Vagina (tissue), 2 donors: ENCODE results near the gene PHACTR4. TPM values are rescaled to one million over a fixed set of nuclear protein-coding genes. Genes with fewer than 3 reads are reported as not detected.

ENCODE experiments used
- DNase-seq, 2 donors: peaks; one replicate each; pipeline ENCODE4 v3.0.0-alpha.2; 2017; ENCODE audit errors: extremely low spot score in 2 of 2
- H3K27ac ChIP-seq: fragments of 200-600 bp; sonication (generic); one replicate; pipeline ENCODE4 v1.5.1; 2019
- H3K27me3 ChIP-seq: fragments of 200-600 bp; sonication (generic); one replicate; pipeline ENCODE4 v1.5.1; 2019
- H3K36me3 ChIP-seq, 2 donors: fragments of 200-600 bp; sonication (generic); one replicate each; pipeline ENCODE4 v1.5.1; 2017 to 2019
- H3K4me1 ChIP-seq: fragments of 200-600 bp; sonication (generic); one replicate; pipeline ENCODE4 v1.5.1; 2019
- H3K4me3 ChIP-seq, 2 donors: fragments of 200-600 bp; sonication (generic); 1 replicate in 1 of 2; 2 replicates in 1 of 2; pipeline ENCODE4 v1.5.1; 2016 to 2019
- H3K9me3 ChIP-seq: fragments of 200-600 bp; sonication (generic); one replicate; pipeline ENCODE4 v1.5.1; 2019
- CTCF ChIP-seq, 3 experiments: fragments of 450-650 bp in 2 of 3; fragments of 200-600 bp in 1 of 3; sonication (generic) in 1 of 3; IDR thresholded peaks; one replicate each; pipeline ENCODE4 v1.5.1; 2017 to 2019; ENCODE audit warnings: antibody characterized with exemption in 3 of 3, mild to moderate bottlenecking in 2 of 3, moderate library complexity in 2 of 3
- POLR2A ChIP-seq, 2 donors: fragments of 450-650 bp; IDR thresholded peaks; one replicate each; pipeline ENCODE4 v1.6.1; 2017; ENCODE audit warnings: antibody characterized with exemption in 2 of 2, mild to moderate bottlenecking in 2 of 2, moderate library complexity in 2 of 2
- POLR2AphosphoS5 ChIP-seq, 2 donors: sonication (generic); formaldehyde crosslinking; IDR thresholded peaks; one replicate each; pipeline ENCODE4 v1.9.0; 2017; ENCODE audit warnings: antibody characterized with exemption in 2 of 2, mild to moderate bottlenecking in 2 of 2, low read depth in 1 of 2; ENCODE audit not compliant: insufficient read depth in 1 of 2
- intact Hi-C: fragments of 100-400 bp; cut with DNase I; formaldehyde crosslinking; loops from one replicate; pipeline ENCODE4 v1.15.1; 2023
- total RNA-seq: library from RNA; depleted of rRNA; stranded (reverse); fragments of >200 nt; gene quantifications from one replicate; pipeline ENCODE4 v1.2.3, GENCODE V29; 2016

PHACTR4 gene
- total RNA-seq, 1 donor from 2014 or later = 28.7 TPM

GRCh38 chr1:28428012-28428411, 58.5 kb downstream of the PHACTR4 start:
- H3K4me3 ChIP-seq = no peak overlapping the region
- no peaks in the 10 kb centered on the region for H3K27me3 ChIP-seq
- intact Hi-C loops = no loop called here
- no peaks in the 10 kb centered on the region for H3K4me1 ChIP-seq
- TF ChIP-seq CTCF (IDR thresholded peaks at IDR 0.05) = no peak
- no peak for TF ChIP-seq POLR2A (IDR thresholded peaks at IDR 0.05)
- TF ChIP-seq POLR2AphosphoS5 (IDR thresholded peaks at IDR 0.05; ENCODE audit: insufficient read depth in 1 of 2, low read depth in 1 of 2) = no peak
- no peak for DNase-seq
- no peaks in the 10 kb centered on the region for H3K36me3 ChIP-seq
- no peaks in the 10 kb centered on the region for H3K9me3 ChIP-seq
- no peak overlapping the region for H3K27ac ChIP-seq

- TF ChIP-seq CTCF (IDR thresholded peaks at IDR 0.05) = no peak
- no peak for TF ChIP-seq POLR2A (IDR thresholded peaks at IDR 0.05)
- no peak for TF ChIP-seq POLR2AphosphoS5 (IDR thresholded peaks at IDR 0.05; ENCODE audit: insufficient read depth in 1 of 2, low read depth in 1 of 2)
- no peak overlapping the region for H3K4me3 ChIP-seq
- H3K27me3 ChIP-seq = no peaks in the 10 kb centered on the region
- no peak overlapping the region for H3K27ac ChIP-seq
- H3K4me1 ChIP-seq = no peaks in the 10 kb centered on the region
- intact Hi-C loops = no loop called here
- H3K36me3 ChIP-seq = no peaks in the 10 kb centered on the region
- no peaks in the 10 kb centered on the region for H3K9me3 ChIP-seq
- no peak for DNase-seq
Observed at GRCh38 chr1:28428990-28429520, 59.5 kb downstream of the PHACTR4 start.

GRCh38 chr1:28436211-28436769, 66.8 kb downstream of the PHACTR4 start:
- intact Hi-C loops = no loop called here
- no peaks in the 10 kb centered on the region for H3K9me3 ChIP-seq
- no peak for TF ChIP-seq POLR2A (IDR thresholded peaks at IDR 0.05)
- no peak for TF ChIP-seq CTCF (IDR thresholded peaks at IDR 0.05)
- no peak for TF ChIP-seq POLR2AphosphoS5 (IDR thresholded peaks at IDR 0.05; ENCODE audit: insufficient read depth in 1 of 2, low read depth in 1 of 2)
- H3K27me3 ChIP-seq = no peaks in the 10 kb centered on the region
- no peaks in the 10 kb centered on the region for H3K36me3 ChIP-seq
- H3K27ac ChIP-seq = no peak overlapping the region
- DNase-seq = no peak
- no peak overlapping the region for H3K4me3 ChIP-seq
- H3K4me1 ChIP-seq = peaks cover 36% of the 10 kb centered on the region

GRCh38 chr1:28437264-28437923, 67.9 kb downstream of the PHACTR4 start:
- no peaks in the 10 kb centered on the region for H3K27me3 ChIP-seq
- intact Hi-C loops = no loop called here
- no peaks in the 10 kb centered on the region for H3K36me3 ChIP-seq
- peaks cover 36% of the 10 kb centered on the region for H3K4me1 ChIP-seq
- no peak for DNase-seq
- TF ChIP-seq POLR2AphosphoS5 (IDR thresholded peaks at IDR 0.05; ENCODE audit: insufficient read depth in 1 of 2, low read depth in 1 of 2) = no peak
- TF ChIP-seq POLR2A (IDR thresholded peaks at IDR 0.05) = no peak
- TF ChIP-seq CTCF (IDR thresholded peaks at IDR 0.05) = no peak
- H3K27ac ChIP-seq = peak overlapping the region; percentile 70
- H3K9me3 ChIP-seq = no peaks in the 10 kb centered on the region
- peak overlapping the region in 1 of 2 donors; percentile 32 for H3K4me3 ChIP-seq
